Heart right ventricle (tissue), 16 donors: ENCODE data around the gene ARHGAP19. TPM values are rescaled to one million over a fixed set of nuclear protein-coding genes. Genes with fewer than 3 reads are reported as not detected.
A peak's percentile ranks its signal among the peaks of the same experiment; 100 is the strongest.
"Not testable (repeated sequence)": the region's sequence is repeated elsewhere in the genome, so short reads cannot be mapped to it uniquely, and the experiment has no call there.

Source experiments
- ATAC-seq, 8 donors: fragments of 200-7000 bp; cut with Tn5 transposase; one replicate each; pipeline ENCODE4 v1.9.1; 2020; ENCODE audit warnings: mild to moderate bottlenecking in 8 of 8, moderate library complexity in 8 of 8, moderate number of reproducible peaks in 1 of 8
- DNase-seq, 2 donors: peaks; one replicate each; pipeline ENCODE4 v3.0.0-alpha.2; 2020
- H3K27ac ChIP-seq, 10 donors: fragments of 200-600 bp; sonication (generic) in 2 of 10; one replicate each; pipeline versions ENCODE4 v1.5.0 to v1.8.0; 2020 to 2022; ENCODE audit warnings: mild to moderate bottlenecking in 3 of 10
- H3K27me3 ChIP-seq, 7 donors: fragments of 200-600 bp; one replicate each; pipeline ENCODE4 v1.8.0; 2021 to 2022; ENCODE audit warnings: mild to moderate bottlenecking in 2 of 7
- H3K36me3 ChIP-seq, 9 donors: fragments of 200-600 bp; sonication (generic) in 1 of 9; one replicate each; pipeline versions ENCODE4 v1.5.0 to v1.8.0; 2020 to 2022; ENCODE audit warnings: mild to moderate bottlenecking in 2 of 9
- H3K4me1 ChIP-seq, 9 donors: fragments of 200-600 bp; sonication (generic) in 1 of 9; one replicate each; pipeline versions ENCODE4 v1.5.0 to v1.8.0; 2020 to 2022; ENCODE audit warnings: mild to moderate bottlenecking in 4 of 9
- H3K4me3 ChIP-seq, 10 donors: fragments of 200-600 bp; sonication (generic) in 2 of 10; one replicate each; pipeline versions ENCODE4 v1.5.0 to v1.8.0; 2020 to 2022; ENCODE audit warnings: mild to moderate bottlenecking in 7 of 10, moderate library complexity in 2 of 10
- H3K9me3 ChIP-seq, 11 donors: fragments of 200-600 bp in 10 of 11; sonication (generic) in 2 of 11; one replicate each; pipeline versions ENCODE4 v1.5.0 to v1.8.0; 2013 to 2022; ENCODE audit warnings: mild to moderate bottlenecking in 2 of 11, control low read depth in 1 of 11, moderate library complexity in 1 of 11
- CTCF ChIP-seq, 9 donors: fragments of 200-600 bp; sonication (generic) in 2 of 9; IDR thresholded peaks; one replicate each; pipeline versions ENCODE4 v1.5.0 to v1.8.0; 2021 to 2022; ENCODE audit warnings: antibody characterized with exemption in 9 of 9, mild to moderate bottlenecking in 5 of 9, moderate library complexity in 1 of 9
- WGBS, 2 donors: extraction: QIAGEN DNeasy Blood & Tissue Kit; methylation state at CpG; one replicate each; pipeline ENCODE4 v1.1.7; 2013; ENCODE audit warnings: inconsistent platforms in 1 of 2; 5-methylcytosine and 5-hydroxymethylcytosine counted together
- intact Hi-C, 10 donors: fragments of 100-400 bp; cut with DNase I; formaldehyde crosslinking; loops; one replicate each; pipeline versions ENCODE4 v1.11.1 to v1.14.2; 2022
- polyA plus RNA-seq, 2 donors: library from polyadenylated mRNA; stranded (reverse); fragments of 200-250 nt; gene quantifications; one replicate each; pipeline ENCODE4 v1.2.3, GENCODE V29; 2013
- total RNA-seq, 10 donors: library from RNA; stranded (reverse); fragmentation: NEBNext Ultra II Directional in 3 of 10; extraction: Animal tissue kit (Norgen Biotek cat#: 25700) in 3 of 10; gene quantifications; one replicate each; pipeline versions ENCODE4 v1.2.1 to v1.2.4, GENCODE V29; 2021 to 2023
- donor health status: Arrhythmogenic right ventricular cardiomyopathy.
- donor health status: ischemic (EF 13 %, LVEDD 7.1; RV severe dilation, severe dysfunction).
- donor health status: healthy with polysubstance abuse.
- donor health status: DM: no; HTN: yes; CAD: no.
- donor health status: DM: no; HTN: no; CAD: no.
- donor health status: ischemic (EF 25% LVEDD 6.9; RV normal size, moderate dysfunction).
- donor health status: ischemic (EF 25% LVEDD 5.7; RV mildly dilated, moderate dysfunction).
- donor health status: healthy.
- donor health status: DM: yes; HTN: yes; CAD: no.
- donor health status: Ischemic cardiomyopathy.
- donor health status: ischemic (EF 35%, LVEDD 5.7; RV mildly dilated, moderate dysfunction).
- donor health status: nonischemic (EF 11% LVEDD 7.7; RV severe dilation, severe dysfunction).
- donor health status: DM: yes; HTN: yes; CAD: no.
- donor health status: PGD.
- donor health status: ischemic (EF 29% LVEDD 5.4; RV normal size, mild dysfunction).
- donor health status: nonischemic (EF 23%, LVEDD 6.1; RV moderate dilation, normal function).

ARHGAP19 gene
- total and polyA plus RNA-seq, 12 donors = 1.5 to 6.2 (median 3.4) TPM

DNA sequence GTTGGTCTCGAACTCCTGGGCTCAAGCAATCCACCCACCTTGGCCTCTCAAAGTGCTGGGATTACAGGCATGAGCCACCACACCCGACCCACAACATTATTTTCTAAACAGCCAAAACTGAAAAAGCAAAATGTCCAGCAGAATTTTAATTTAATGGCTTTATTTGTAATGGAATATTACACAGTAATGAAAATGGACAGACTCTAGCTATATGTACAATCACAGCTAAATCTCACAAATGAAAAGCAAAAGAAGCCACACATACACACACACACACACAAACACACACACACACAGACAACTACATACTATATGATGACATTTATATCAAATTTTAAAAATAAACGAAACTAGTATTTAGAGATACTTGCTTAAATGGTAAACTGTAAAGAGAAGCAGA, 18.7 kb downstream of the ARHGAP19 start:
- H3K36me3 ChIP-seq = no peaks in the 10 kb centered on the region

GRCh38 chr10:97270523-97271154, 21.8 kb downstream of the ARHGAP19 start:
- Histone ChIP-seq H3K27me3 (no peaks in the 10 kb centered on the region), H3K36me3 (peaks cover 0 to 2% (median 0%) of the 10 kb centered on the region in 9 donors), H3K27ac (no peak overlapping the region), H3K9me3 (no peaks in the 10 kb centered on the region), H3K4me1 (peaks cover 0 to 9% (median 0%) of the 10 kb centered on the region in 9 donors), H3K4me3 (peak overlapping the region in 1 of 10 donors; percentile 4)
- TF ChIP-seq CTCF (IDR thresholded peaks at IDR 0.05) = no peak
- ATAC-seq (no peak), DNase-seq (no peak)
- WGBS, 2 donors = 68 to 79% methylated on average over 3 of the region's 3 CpGs
- intact Hi-C loops = loop anchor here in 1 of 10 donors (10.0 kb wide), 1 partner anchor 64 kb away; the partner anchor contains the start of gene FRAT2

More for the DNA sequence above, 18.7 kb downstream of the ARHGAP19 start:
- Histone ChIP-seq H3K4me1 (peaks cover 0 to 15% (median 12%) of the 10 kb centered on the region in 9 donors), H3K27me3 (no peaks in the 10 kb centered on the region), H3K4me3 (no peak overlapping the region), H3K9me3 (no peaks in the 10 kb centered on the region), H3K27ac (no peak overlapping the region)
- DNase-seq (no peak), ATAC-seq (no peak)
- intact Hi-C loops = loop anchor here in 1 of 10 donors (10.0 kb wide), 1 partner anchor 61 kb away; the partner anchor contains the start of gene FRAT2
- no peak for TF ChIP-seq CTCF (IDR thresholded peaks at IDR 0.05)
- 97 to 98% methylated on average over 3 of the region's 3 CpGs for WGBS, 2 donors

DNA sequence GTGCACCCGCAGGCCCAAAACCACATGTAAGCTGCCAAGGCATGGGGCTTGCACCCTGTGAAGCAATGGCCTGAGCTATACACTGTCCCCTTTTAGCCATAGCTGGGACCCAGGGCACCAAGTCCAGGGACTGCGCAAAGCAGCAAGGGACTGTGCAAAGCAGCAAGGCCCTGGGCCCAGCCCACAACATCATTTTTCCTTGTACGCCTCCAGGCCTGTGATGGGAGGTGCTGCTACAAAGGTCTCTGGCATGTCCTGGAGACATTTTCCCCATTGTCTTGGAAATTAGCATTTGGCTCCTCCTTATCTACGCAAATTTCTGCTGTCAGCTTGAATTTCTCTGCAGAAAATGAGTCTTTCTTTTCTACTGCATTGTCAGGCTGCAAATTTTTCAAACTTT, 24.8 kb downstream of the ARHGAP19 start:
- ATAC-seq (peak in 3 of 8 donors; percentile 37 to 63 (median 44)), DNase-seq (no peak)
- H3K27ac ChIP-seq = no peak overlapping the region
- H3K4me3 ChIP-seq = no peak overlapping the region
- intact Hi-C loops = no loop called here
- no peak for TF ChIP-seq CTCF (IDR thresholded peaks at IDR 0.05)
- H3K9me3 ChIP-seq = no peaks in the 10 kb centered on the region
- 76 to 91% methylated on average over 4 of the region's 4 CpGs for WGBS, 2 donors
- H3K27me3 ChIP-seq = no peaks in the 10 kb centered on the region
- peaks cover 0 to 6% (median 0%) of the 10 kb centered on the region in 9 donors for H3K4me1 ChIP-seq
- H3K36me3 ChIP-seq = peaks cover 0 to 31% (median 0%) of the 10 kb centered on the region in 9 donors

GRCh38 chr10:97265095-97265494, 27.3 kb downstream of the ARHGAP19 start:
- ATAC-seq, H3K27me3 ChIP-seq, DNase-seq, H3K4me3 ChIP-seq, H3K4me1 ChIP-seq, intact Hi-C loops, H3K27ac ChIP-seq, H3K9me3 ChIP-seq: not testable (repeated sequence)
- WGBS, 2 donors = 80 to 100% methylated on average over 3 of the region's 3 CpGs
- peaks cover 0 to 33% (median 0%) of the 10 kb centered on the region in 9 donors for H3K36me3 ChIP-seq

DNA sequence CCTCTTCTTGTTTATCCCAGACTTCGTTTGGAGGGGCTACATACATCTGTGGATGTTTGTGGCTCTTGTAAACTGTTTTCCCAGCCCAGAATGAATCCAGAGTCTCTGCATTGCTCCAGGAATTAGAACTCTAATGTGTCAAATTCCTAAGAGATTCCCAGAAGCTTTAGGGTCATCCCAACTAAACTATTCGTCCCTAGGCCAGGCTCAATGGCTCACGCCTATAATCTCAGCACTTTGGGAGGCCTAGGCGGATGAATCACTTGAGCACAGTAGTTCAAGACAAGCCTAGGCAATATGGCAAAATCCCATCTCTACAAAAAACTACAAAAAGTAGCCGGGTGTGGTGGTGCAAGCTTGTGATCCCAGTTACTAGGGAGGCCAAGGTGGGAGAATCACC, 28.5 kb downstream of the ARHGAP19 start:
- Histone ChIP-seq H3K36me3 (peaks cover 0 to 38% (median 0%) of the 10 kb centered on the region in 9 donors), H3K27me3 (no peaks in the 10 kb centered on the region), H3K4me1 (peaks cover 0 to 6% (median 0%) of the 10 kb centered on the region in 9 donors), H3K27ac (no peak overlapping the region), H3K9me3 (no peaks in the 10 kb centered on the region), H3K4me3 (no peak overlapping the region)
- intact Hi-C loops = no loop called here
- DNase-seq = no peak
- no peak for ATAC-seq
- TF ChIP-seq CTCF (IDR thresholded peaks at IDR 0.05) = no peak
- WGBS, 2 donors = 86 to 94% methylated on average over 5 of the region's 5 CpGs
